ENCODE data around the gene BACE2. TPM values are rescaled to one million over a fixed set of nuclear protein-coding genes. Genes with fewer than 3 reads are reported as not detected.

The BACE2 gene
- total and polyA plus RNA-seq, 2 of the 13 experiments (the other 11 are each of a cell fraction or from before 2014, with no cell fraction given): 0.07 to 0.11 TPM

- TF ChIP-seq ZNF704 (CRISPR knock-in tag; IDR thresholded peaks at IDR 0.05; ENCODE audit: borderline replicate concordance): no peak
- no peak for TF ChIP-seq ZFP41 (CRISPR knock-in tag; IDR thresholded peaks at IDR 0.05; ENCODE audit: borderline replicate concordance)
- TF ChIP-seq ZFY (CRISPR knock-in tag; IDR thresholded peaks at IDR 0.05): no peak
- TF ChIP-seq CBX5 (CRISPR knock-in tag; IDR thresholded peaks at IDR 0.05; ENCODE audit: borderline replicate concordance): no peak
Observed at GRCh38 chr21:41175080-41175479, 7.1 kb downstream of the BACE2 start (continued).

GRCh38 chr21:41176846-41177245 is 8.9 kb downstream of the BACE2 start:
- intact Hi-C loops (cut with micrococcal nuclease; ENCODE audit: unreplicated experiment): no loop called here
- CTCF ChIA-PET (ENCODE audit: low intra/inter-chr PET ratio, low total read pairs): no interaction called here
- peaks cover 0 to 28% of the 10 kb centered on the region in 2 experiments; a peak in 4 of 5 replicates for H3K27me3 ChIP-seq (ENCODE audit: control insufficient read depth in 1 of 2, insufficient read depth in 2 of 2, low read length in 2 of 2)

More at GRCh38 chr21:41176846-41177245, 8.9 kb downstream of the BACE2 start:
- Histone ChIP-seq H3K79me2 (ENCODE audit: insufficient read depth, low read length) (no peaks in the 10 kb centered on the region), H3K9me3 (ENCODE audit: low read length) (no peaks in the 10 kb centered on the region), H3K4me3 (replicated peaks in 1 of 3; ENCODE audit: insufficient read depth in 1 of 3, low read depth in 2 of 3, low read length in 3 of 3) (no peak overlapping the region), H3K9ac (ENCODE audit: insufficient read depth, low read depth, low read length) (no peak overlapping the region), H3K27ac (ENCODE audit: extremely low read length, insufficient read depth, low read length) (no peak overlapping the region), H3K36me3 (replicated peaks in 1 of 2; ENCODE audit: control insufficient read depth in 1 of 2, insufficient read depth in 2 of 2, low read length in 2 of 2) (no peaks in the 10 kb centered on the region), H2AFZ (ENCODE audit: low read length) (no peak overlapping the region), H4K20me1 (ENCODE audit: insufficient read depth, low read length) (no peaks in the 10 kb centered on the region), H3K4me2 (ENCODE audit: low read depth, low read length) (no peak overlapping the region), H3K4me1 (ENCODE audit: insufficient read depth, low read length) (no peaks in the 10 kb centered on the region)
- in situ Hi-C loops (cut with HindIII; ENCODE audit: extremely low pct_ligation_motif_present, low pct_unique_long_range_greater_than_20kb): no loop called here
- 11% methylated on average over 3 of the region's 3 CpGs for WGBS (ENCODE audit: low lambda C conversion rate)
- no peak for ATAC-seq
- POLR2A ChIA-PET: no interaction called here
- TF ChIP-seq E2F5 (CRISPR knock-in tag; conservative IDR thresholded peaks at IDR 0.05): no peak
- DNase-seq (ENCODE audit: low spot score): no peak
- BruUV-seq (replicated peaks): no TSS peak
- FAIRE-seq: no peak
